ENCODE results near the gene CES3. TPM values are rescaled to one million over a fixed set of nuclear protein-coding genes. Genes with fewer than 3 reads are reported as not detected.
"Not testable (repeated sequence)": the region's sequence is repeated elsewhere in the genome, so short reads cannot be mapped to it uniquely, and the experiment has no call there.

Gene CES3
- total and polyA plus RNA-seq, 2 donors (not counting 3 experiments of a cell fraction or from before 2014, with no cell fraction given): 0.10 TPM; not detected in 1

DNA sequence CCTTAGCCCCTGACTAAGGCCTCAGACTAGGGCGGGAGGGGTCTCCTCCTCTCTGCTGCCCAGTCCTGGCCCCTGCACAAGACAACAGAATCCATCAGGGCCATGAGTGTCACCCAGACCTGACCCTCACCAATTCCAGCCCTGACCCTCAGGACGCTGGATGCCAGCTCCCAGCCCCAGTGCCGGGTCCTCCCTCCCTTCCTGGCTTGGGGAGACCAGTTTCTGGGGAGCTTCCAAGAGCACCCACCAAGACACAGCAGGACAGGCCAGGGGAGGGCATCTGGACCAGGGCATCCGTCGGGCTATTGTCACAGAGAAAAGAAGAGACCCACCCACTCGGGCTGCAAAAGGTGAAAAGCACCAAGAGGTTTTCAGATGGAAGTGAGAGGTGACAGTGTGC is 12.7 kb downstream of the CES3 start:
- H3K4me3 ChIP-seq (replicated peaks in 1 of 3; ENCODE audit: insufficient read depth in 1 of 3, low read depth in 1 of 3, low read length in 3 of 3): no peak overlapping the region
- peaks cover 0 to 3% of the 10 kb centered on the region in 2 experiments for H3K27me3 ChIP-seq (ENCODE audit: control insufficient read depth in 2 of 2, insufficient read depth in 2 of 2, low read length in 2 of 2)
- dilution Hi-C loops (cut with MboI; ENCODE audit: extremely low pct_ligation_motif_present, low sequenced_read_pairs): no loop called here
- H3K9ac ChIP-seq (replicated peaks; ENCODE audit: extremely low read depth, insufficient read depth, low read length): no peak overlapping the region
- no peaks in the 10 kb centered on the region for H3K9me1 ChIP-seq (replicated peaks; ENCODE audit: control insufficient read depth, extremely low read depth, insufficient read depth, low read length)
- no peak for FAIRE-seq
- ChIA-PET CTCF (interaction anchor here (0.7 to 4.8 kb wide), 5 partner anchors 13 to 212 kb away, joined by 3 to 58 read pairs (median 7); partner anchors contain the start of genes B3GNT9 and CES3), POLR2A (no interaction called here)
- H3K79me2 ChIP-seq (ENCODE audit: control insufficient read depth, insufficient read depth, low read length): no peaks in the 10 kb centered on the region
- DNase-seq (ENCODE audit: low read depth, low spot score): no peak
- H3K4me2 ChIP-seq (ENCODE audit: insufficient read depth, low read length): no peak overlapping the region
- TF ChIP-seq EZH2 (IDR thresholded peaks at IDR 0.05; ENCODE audit: borderline replicate concordance, low read depth, low read length, severe bottlenecking): no peak
- TF ChIP-seq POLR2A (IDR thresholded peaks at IDR 0.05; ENCODE audit: low read depth, low read length): no peak
- no peak for TF ChIP-seq MYC (IDR thresholded peaks at IDR 0.05; ENCODE audit: low read depth, low read length)
- TF ChIP-seq, protein P1, sequence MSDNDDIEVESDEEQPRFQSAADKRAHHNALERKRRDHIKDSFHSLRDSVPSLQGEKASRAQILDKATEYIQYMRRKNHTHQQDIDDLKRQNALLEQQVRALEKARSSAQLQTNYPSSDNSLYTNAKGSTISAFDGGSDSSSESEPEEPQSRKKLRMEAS (IDR thresholded peaks at IDR 0.05; ENCODE audit: insufficient read depth, insufficient read length): no peak
- no peak for TF ChIP-seq GATA2 (IDR thresholded peaks at IDR 0.05; ENCODE audit: insufficient read depth, insufficient read length, low read depth, low read length)
- H3K27ac ChIP-seq (ENCODE audit: insufficient read depth, low read depth, low read length): no peak overlapping the region
- no peaks in the 10 kb centered on the region for H3K36me3 ChIP-seq (ENCODE audit: control insufficient read depth in 2 of 2, extremely low read depth in 1 of 2, insufficient read depth in 2 of 2, low read length in 2 of 2)
- H2AFZ ChIP-seq (ENCODE audit: low read depth, low read length): no peak overlapping the region
- intact Hi-C loops (cut with micrococcal nuclease): no loop called here
- H3K9me3 ChIP-seq (replicated peaks; ENCODE audit: control insufficient read depth, insufficient read depth, low read length): no peaks in the 10 kb centered on the region
- H4K20me1 ChIP-seq (replicated peaks; ENCODE audit: control insufficient read depth, extremely low read depth, insufficient read depth, low read length): no peaks in the 10 kb centered on the region
- no TSS peak for BruUV-seq (replicated peaks)
- H3K4me1 ChIP-seq (ENCODE audit: control insufficient read depth, extremely low read depth, insufficient read depth, low read length): no peaks in the 10 kb centered on the region

- H4K20me1 ChIP-seq (replicated peaks; ENCODE audit: control insufficient read depth, extremely low read depth, insufficient read depth, low read length); H3K9ac ChIP-seq (replicated peaks; ENCODE audit: extremely low read depth, insufficient read depth, low read length); H3K27me3 ChIP-seq (ENCODE audit: control insufficient read depth in 2 of 2, insufficient read depth in 2 of 2, low read length in 2 of 2); BruUV-seq (replicated peaks); H2AFZ ChIP-seq (ENCODE audit: low read depth, low read length); H3K36me3 ChIP-seq (ENCODE audit: control insufficient read depth in 2 of 2, extremely low read depth in 1 of 2, insufficient read depth in 2 of 2, low read length in 2 of 2); H3K4me1 ChIP-seq (ENCODE audit: control insufficient read depth, extremely low read depth, insufficient read depth, low read length); DNase-seq (ENCODE audit: low read depth, low spot score); H3K4me3 ChIP-seq (replicated peaks in 1 of 3; ENCODE audit: insufficient read depth in 1 of 3, low read depth in 1 of 3, low read length in 3 of 3); dilution Hi-C loops (cut with MboI; ENCODE audit: extremely low pct_ligation_motif_present, low sequenced_read_pairs); POLR2A ChIA-PET; FAIRE-seq; H3K4me2 ChIP-seq (ENCODE audit: insufficient read depth, low read length); H3K27ac ChIP-seq (ENCODE audit: insufficient read depth, low read depth, low read length); H3K9me1 ChIP-seq (replicated peaks; ENCODE audit: control insufficient read depth, extremely low read depth, insufficient read depth, low read length); H3K79me2 ChIP-seq (ENCODE audit: control insufficient read depth, insufficient read depth, low read length); H3K9me3 ChIP-seq (replicated peaks; ENCODE audit: control insufficient read depth, insufficient read depth, low read length); intact Hi-C loops (cut with micrococcal nuclease): not testable (repeated sequence)
- CTCF ChIA-PET: interaction anchor here (1.0 to 4.8 kb wide), 4 partner anchors 20 to 211 kb away, joined by 3 to 58 read pairs (median 12); no protein-coding TSS in a partner anchor
These were observed 13.3 kb downstream of the CES3 start for GRCh38 chr16:66974156-66974931.

DNA sequence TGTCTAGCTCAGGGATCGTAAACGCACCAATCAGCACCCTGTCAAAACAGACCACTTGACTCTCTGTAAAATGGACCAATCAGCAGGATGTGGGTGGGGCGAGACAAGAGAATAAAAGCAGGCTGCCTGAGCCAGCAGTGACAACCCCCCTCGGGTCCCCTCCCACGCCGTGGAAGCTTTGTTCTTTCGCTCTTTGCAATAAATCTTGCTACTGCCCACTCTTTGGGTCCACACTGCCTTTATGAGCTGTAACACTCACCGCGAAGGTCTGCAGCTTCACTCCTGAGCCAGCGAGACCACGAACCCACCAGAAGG is 13.8 kb downstream of the CES3 start:
- intact Hi-C loops (cut with micrococcal nuclease): loop anchor here (5.0 kb wide), 1 partner anchor 37 kb away; no protein-coding TSS in a partner anchor
- H3K36me3 ChIP-seq (ENCODE audit: control insufficient read depth in 2 of 2, extremely low read depth in 1 of 2, insufficient read depth in 2 of 2, low read length in 2 of 2); H3K4me1 ChIP-seq (ENCODE audit: control insufficient read depth, extremely low read depth, insufficient read depth, low read length); dilution Hi-C loops (cut with MboI; ENCODE audit: extremely low pct_ligation_motif_present, low sequenced_read_pairs); H3K79me2 ChIP-seq (ENCODE audit: control insufficient read depth, insufficient read depth, low read length); FAIRE-seq; H3K9me3 ChIP-seq (replicated peaks; ENCODE audit: control insufficient read depth, insufficient read depth, low read length); H2AFZ ChIP-seq (ENCODE audit: low read depth, low read length); H3K9ac ChIP-seq (replicated peaks; ENCODE audit: extremely low read depth, insufficient read depth, low read length); H4K20me1 ChIP-seq (replicated peaks; ENCODE audit: control insufficient read depth, extremely low read depth, insufficient read depth, low read length); POLR2A ChIA-PET; H3K4me3 ChIP-seq (replicated peaks in 1 of 3; ENCODE audit: insufficient read depth in 1 of 3, low read depth in 1 of 3, low read length in 3 of 3); H3K4me2 ChIP-seq (ENCODE audit: insufficient read depth, low read length); H3K27me3 ChIP-seq (ENCODE audit: control insufficient read depth in 2 of 2, insufficient read depth in 2 of 2, low read length in 2 of 2); BruUV-seq (replicated peaks); H3K27ac ChIP-seq (ENCODE audit: insufficient read depth, low read depth, low read length); DNase-seq (ENCODE audit: low read depth, low spot score); H3K9me1 ChIP-seq (replicated peaks; ENCODE audit: control insufficient read depth, extremely low read depth, insufficient read depth, low read length): not testable (repeated sequence)
- CTCF ChIA-PET: interaction anchor here (1.0 to 4.8 kb wide), 5 partner anchors 21 to 210 kb away, joined by 3 to 58 read pairs (median 7); no protein-coding TSS in a partner anchor

Data from endothelial cell of umbilical vein (primary cell).